SW480 (cell line): ENCODE data around the gene L1CAM.

Source experiments
- DNase-seq: peaks from one replicate; pipeline ENCODE4 v3.0.0-alpha.2; 2016; ENCODE audit warnings: low spot score

Gene L1CAM

GRCh38 chrX:153885968-153886903 lies at the start of gene L1CAM:
Gene L1CAM, minus strand, starts transcription at chrX:153886173. Its CDS starts 10,337 bp downstream, at chrX:153875836.
- no peak for DNase-seq

- peak; percentile 79 for DNase-seq
These were observed 49.4 kb upstream of the L1CAM start for GRCh38 chrX:153935326-153935851.

GRCh38 chrX:153934762-153935325 lies 48.9 kb upstream of the L1CAM start, which contains the start of gene NAA10:
Gene NAA10, minus strand, starts transcription at chrX:153935037. Its CDS starts 133 bp downstream, at chrX:153934904.
- peak; percentile 75 for DNase-seq

GRCh38 chrX:153934148-153934761 lies 48.3 kb upstream of the L1CAM start:
- no peak for DNase-seq

GRCh38 chrX:153933748-153934147 lies 47.8 kb upstream of the L1CAM start:
- DNase-seq = no peak

- no peak for DNase-seq
These were observed 46.4 kb upstream of the L1CAM start for GRCh38 chrX:153932220-153932915.

DNA sequence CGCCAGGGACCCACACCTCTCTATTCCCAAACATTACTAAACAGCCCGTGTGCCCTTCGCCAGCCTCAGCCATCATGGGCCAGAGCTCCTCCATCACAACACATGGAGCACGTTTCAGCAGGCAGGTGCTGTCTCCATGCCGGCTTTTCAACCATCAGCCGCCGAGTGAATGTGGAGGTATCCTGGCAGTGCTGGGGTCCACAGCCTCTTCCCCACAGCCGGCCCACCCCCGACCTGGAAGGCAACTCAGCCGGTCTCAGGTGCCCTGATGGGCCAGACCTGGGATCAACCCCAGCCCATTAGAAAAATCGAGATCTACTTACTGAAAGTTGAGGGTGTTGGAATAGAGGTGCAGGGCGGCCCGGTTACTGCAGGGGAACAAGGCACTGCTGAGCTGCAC lies 45.8 kb upstream of the L1CAM start:
- no peak for DNase-seq

DNA sequence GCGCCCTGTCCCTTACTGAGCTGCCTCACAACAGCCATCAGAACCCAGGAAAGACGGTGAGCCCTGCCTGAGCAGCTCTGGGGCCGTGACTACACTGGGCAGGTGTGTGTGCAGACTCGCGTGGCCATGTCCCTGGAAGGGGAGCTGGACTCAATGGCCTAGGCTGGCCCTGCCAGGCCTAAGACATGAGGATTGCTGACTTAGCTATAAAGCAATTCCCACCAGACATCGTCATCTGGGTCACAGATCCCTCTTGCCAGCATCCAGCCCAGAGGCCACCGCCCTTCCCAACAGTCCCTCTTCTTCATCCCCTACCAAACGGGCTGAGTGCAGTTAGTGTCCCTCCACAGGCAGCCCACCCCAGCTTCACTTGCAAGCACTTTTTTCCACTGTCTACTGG lies 45.2 kb upstream of the L1CAM start:
- no peak for DNase-seq

DNA sequence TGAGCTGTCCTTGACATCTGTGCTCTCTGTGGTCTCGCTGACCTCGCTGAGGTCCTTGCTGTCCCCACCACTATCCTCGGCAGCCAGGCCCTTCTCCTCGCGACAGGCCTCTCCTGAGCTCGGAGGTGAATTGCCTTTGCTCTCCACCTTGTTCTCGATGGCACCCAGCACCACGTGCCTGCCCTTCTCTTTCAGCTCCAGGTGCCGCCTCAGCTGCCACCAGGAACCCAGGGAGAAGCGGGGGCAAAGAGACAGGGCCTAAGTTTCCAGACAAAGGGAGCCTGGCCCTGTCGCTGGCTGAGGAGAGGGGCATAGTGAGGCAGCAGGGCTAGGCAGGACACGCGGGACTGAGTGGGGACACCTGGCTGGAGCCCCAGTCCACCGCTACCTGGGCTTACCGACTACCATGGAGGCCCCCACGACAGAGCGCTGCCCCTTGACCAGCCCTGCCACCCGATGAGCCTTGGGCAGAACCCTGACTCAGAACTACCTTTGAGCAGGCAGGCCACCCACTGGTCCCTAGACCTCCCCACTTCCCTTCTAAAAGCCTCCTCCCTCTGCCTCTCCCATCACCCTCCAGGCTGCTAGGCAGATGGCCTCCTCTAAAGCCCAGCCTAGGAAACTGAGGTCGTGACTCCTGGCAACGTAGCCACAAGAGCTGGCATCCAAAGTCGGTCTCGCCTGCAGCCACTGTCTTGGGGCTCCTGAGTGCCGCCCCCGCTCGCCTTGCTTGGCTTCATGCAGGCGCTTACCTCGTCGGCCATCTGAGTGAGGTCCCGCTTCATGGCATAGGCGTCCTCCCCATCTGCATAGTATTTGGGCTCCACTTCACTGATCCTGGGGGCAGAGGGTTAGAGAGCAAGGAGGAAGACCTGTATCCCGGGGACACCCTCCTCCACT lies 44.3 kb upstream of the L1CAM start:
- no peak for DNase-seq

- DNase-seq = no peak
These were observed 43.6 kb upstream of the L1CAM start for GRCh38 chrX:153929576-153929975.

DNA sequence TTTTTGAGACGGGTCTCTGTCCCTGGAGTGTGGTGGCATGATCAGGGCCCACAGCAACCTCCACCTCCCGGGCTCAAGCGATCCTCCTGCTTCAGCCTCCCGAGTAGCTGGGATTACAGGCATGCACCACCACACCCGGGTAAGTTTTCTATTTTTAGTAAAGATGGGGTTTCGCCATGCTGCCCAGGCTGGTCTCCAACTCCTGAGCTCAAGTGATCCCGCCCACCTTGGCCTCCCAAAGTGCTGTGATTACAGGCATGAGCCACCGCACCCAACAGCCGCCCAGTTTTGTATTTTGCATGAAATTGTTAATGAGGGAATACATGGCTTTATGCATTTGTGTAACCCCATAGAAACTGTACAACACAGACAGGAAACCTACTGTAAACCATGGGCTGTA lies 42.9 kb upstream of the L1CAM start:
- DNase-seq = no peak

GRCh38 chrX:153927922-153928760 lies 42.2 kb upstream of the L1CAM start:
- peak; percentile 98 for DNase-seq

- DNase-seq = no peak
These were observed 41.6 kb upstream of the L1CAM start for GRCh38 chrX:153927672-153927921.

DNA sequence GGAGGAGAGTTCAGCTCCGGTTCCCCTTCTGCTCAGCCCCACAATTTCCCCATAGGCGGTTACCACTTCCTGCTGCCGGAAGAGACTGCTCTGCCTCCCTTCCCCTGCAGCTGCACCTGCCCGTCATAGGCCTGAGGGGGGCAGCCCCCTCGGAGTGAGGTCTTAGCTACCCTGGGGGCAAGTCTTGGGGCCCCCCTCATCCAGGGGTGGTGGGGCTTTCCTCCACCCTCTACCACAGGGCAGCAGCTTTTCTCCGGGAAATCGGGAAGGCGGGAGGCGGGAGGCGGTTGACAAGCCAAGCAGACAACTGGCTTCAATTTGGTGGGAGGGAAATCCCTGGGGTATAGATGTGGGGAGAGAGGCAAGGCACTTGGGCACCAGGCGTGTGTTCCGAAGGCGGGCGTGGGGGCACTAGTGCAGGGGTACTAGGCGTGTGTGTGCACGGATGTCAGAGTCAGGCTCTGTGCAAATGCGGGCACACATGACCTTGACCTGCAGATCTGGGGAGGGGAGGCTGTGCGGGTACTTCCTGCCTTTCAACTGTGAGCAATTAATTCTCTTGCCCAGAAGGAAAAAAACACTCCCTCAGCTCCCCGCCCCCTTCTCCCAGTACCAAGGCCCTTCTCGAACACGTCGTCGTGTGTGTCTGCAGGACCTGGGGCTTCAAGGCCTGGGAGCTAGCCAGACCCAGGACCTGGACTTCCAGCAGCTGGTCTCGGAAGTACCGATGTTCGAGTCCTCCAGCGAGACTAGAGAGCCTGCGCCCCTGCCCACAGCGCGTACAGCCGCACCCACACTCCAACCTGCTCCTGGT lies 41.1 kb upstream of the L1CAM start:
- DNase-seq = peak; percentile 77

- DNase-seq = peak; percentile 60
These were observed 40.5 kb upstream of the L1CAM start for GRCh38 chrX:153926552-153926857.

DNA sequence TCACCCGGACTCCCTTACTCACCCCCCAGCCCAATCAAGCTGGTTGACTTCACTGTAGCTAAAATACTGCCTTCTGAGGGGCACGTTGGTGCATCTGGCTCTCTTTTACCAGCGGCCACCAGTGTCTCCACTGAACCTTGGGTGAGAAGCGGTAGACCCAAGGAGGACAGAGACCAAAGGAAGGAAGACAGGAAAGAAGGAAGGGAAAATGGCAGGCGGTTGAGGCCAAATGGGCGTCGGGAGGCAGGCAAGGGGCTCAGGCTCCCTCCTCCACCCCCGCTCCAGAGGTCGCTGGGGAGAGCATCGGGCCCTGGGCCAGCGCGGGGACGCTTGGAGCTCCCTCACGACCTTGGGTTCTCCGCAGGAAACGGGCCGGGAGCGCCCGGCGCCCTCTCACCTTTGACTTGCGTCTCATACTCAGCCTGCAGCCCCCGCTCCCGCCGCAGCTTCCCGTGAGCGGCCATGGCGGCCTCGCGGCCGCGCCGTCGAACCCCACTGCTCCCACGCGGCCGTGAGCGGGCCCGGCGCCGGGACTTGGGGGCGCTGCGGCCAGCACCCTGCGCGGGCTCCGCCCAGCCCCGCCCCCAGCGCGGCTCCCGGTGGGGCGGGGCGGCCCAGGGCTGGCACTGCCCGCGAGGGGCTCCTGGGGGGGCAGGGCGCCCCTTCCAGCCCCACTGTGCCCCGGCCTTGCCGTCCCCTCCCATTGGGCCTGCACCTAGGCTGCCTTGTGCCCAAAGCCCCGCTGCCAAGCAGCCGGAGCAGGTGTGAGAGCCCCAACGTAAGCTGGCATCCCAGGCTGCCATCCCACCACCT lies 40.0 kb upstream of the L1CAM start, which contains the start of gene ARHGAP4:
Gene ARHGAP4 (minus strand): TSS at position 526 of the 813 bp plus-strand sequence. CDS start 62 bp downstream, at position 464.
- DNase-seq = peak; percentile 49

DNA sequence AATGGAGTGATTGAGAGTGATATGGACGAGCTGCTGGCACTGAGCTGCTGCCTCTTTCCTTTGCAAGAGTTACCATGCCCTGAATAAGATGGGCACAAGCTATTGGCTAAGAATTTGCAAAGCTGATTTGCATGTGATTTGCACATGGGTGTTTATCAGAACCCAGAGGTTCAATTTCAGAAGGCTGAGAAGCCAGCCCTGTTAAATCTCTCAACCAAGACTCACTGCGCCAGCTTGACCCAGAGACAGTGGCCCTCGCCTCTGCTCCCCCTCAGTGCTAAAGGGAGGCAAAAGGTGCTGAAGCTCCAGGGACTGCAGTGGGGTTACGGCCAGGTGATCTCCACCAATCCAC lies 39.4 kb upstream of the L1CAM start:
- DNase-seq = no peak

- peak; percentile 69 for DNase-seq
These were observed 38.3 kb upstream of the L1CAM start for GRCh38 chrX:153924149-153924861.
